ENCODE results near the gene SMOC2.
A peak's percentile ranks its signal among the peaks of the same experiment; 100 is the strongest.

Gene SMOC2

DNA sequence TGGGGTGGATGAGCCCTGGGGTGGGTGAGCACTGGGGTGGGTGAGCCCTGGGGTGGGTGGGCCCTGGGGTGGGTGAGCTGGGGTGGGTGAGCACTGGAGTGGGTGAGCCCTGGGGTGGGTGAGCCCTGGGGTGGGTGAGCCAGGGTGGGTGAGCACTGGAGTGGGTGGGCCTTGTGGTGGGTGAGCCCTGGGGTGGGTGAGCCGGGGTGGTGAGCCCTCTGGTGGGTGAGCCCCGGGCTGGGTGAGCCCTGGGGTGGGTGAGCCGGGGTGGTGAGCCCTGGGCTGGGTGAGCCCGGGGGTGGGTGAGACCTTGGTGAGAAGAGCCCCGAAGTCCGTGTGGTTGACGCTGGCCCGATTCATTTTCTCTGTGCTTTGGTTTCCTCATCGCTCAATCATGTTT is 18.6 kb downstream of the SMOC2 start:
- TF ChIP-seq, protein P1, sequence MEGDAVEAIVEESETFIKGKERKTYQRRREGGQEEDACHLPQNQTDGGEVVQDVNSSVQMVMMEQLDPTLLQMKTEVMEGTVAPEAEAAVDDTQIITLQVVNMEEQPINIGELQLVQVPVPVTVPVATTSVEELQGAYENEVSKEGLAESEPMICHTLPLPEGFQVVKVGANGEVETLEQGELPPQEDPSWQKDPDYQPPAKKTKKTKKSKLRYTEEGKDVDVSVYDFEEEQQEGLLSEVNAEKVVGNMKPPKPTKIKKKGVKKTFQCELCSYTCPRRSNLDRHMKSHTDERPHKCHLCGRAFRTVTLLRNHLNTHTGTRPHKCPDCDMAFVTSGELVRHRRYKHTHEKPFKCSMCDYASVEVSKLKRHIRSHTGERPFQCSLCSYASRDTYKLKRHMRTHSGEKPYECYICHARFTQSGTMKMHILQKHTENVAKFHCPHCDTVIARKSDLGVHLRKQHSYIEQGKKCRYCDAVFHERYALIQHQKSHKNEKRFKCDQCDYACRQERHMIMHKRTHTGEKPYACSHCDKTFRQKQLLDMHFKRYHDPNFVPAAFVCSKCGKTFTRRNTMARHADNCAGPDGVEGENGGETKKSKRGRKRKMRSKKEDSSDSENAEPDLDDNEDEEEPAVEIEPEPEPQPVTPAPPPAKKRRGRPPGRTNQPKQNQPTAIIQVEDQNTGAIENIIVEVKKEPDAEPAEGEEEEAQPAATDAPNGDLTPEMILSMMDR (IDR thresholded peaks at IDR 0.05): no peak
- Mint-ChIP-seq H3K27me3 (ENCODE audit: low read depth, poor library complexity) (peaks cover 2% of the 10 kb centered on the region), H3K4me3 (no peak overlapping the region), H3K9me3 (peaks cover 12% of the 10 kb centered on the region), H3K4me1 (peaks cover 28% of the 10 kb centered on the region), H3K36me3 (ENCODE audit: low read depth) (no peaks in the 10 kb centered on the region), H3K27ac (no peak overlapping the region)
- DNase-seq: no peak

DNA sequence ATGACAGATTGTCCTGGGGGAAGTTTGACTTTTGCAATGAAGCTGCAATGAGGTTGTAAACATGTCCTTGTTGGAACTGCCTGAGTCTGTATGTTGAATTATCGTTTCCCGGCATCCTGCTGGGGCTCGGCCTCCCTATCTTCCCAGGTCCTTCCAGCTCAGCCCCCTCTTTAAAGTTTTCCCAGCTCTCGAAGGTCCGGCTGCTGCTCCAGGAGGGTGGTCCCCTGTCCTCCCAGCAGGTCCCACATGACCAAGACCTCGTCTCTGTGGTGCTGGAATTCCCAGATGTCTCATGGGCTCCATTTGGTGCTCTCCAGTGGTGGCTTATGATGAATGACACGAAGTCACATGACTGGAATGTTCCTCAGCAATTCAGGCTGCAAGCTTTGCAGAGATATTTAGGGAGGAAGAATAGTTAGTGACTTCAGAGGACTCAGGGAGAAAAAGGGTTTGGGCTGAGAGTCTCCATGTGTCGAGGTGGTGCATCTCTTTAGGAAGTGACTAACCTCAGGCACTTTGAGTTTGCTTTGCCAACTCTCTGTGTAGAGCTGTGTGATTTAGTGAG is 21.4 kb downstream of the SMOC2 start:
- Mint-ChIP-seq H3K27me3 (ENCODE audit: low read depth, poor library complexity) (peaks cover 11% of the 10 kb centered on the region), H3K27ac (no peak overlapping the region), H3K4me1 (peaks cover 31% of the 10 kb centered on the region), H3K4me3 (peak overlapping the region; percentile 6), H3K36me3 (ENCODE audit: low read depth) (no peaks in the 10 kb centered on the region), H3K9me3 (peaks cover 12% of the 10 kb centered on the region)
- no peak for DNase-seq
- TF ChIP-seq, protein P1 (IDR thresholded peaks at IDR 0.05): no peak

DNA sequence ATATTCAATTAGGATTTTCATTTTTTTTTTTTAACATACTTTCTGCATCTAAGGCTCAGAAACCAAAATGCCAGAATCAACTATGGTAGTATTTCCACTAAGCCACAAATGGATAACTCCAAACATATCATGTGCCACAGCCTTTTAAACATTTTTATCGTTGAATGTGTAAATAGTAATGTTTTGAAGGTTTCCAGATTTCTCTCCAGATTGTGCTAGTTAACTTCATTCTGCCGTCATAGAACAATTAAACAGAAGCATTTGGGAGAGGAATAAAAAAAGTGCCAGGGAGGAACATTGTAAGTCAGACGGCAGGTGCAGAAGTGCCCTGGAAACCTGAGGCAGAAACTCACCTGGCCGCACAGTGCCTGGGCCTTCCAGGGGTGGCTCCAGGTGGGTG is 23.6 kb downstream of the SMOC2 start:
- H3K27me3 Mint-ChIP-seq (ENCODE audit: low read depth, poor library complexity): peaks cover 11% of the 10 kb centered on the region
- H3K4me1 Mint-ChIP-seq: peaks cover 35% of the 10 kb centered on the region
- no peak overlapping the region for H3K27ac Mint-ChIP-seq
- peaks cover 12% of the 10 kb centered on the region for H3K9me3 Mint-ChIP-seq
- TF ChIP-seq, protein P1 (IDR thresholded peaks at IDR 0.05): no peak
- no peak for DNase-seq
- no peak overlapping the region for H3K4me3 Mint-ChIP-seq
- no peaks in the 10 kb centered on the region for H3K36me3 Mint-ChIP-seq (ENCODE audit: low read depth)

DNA sequence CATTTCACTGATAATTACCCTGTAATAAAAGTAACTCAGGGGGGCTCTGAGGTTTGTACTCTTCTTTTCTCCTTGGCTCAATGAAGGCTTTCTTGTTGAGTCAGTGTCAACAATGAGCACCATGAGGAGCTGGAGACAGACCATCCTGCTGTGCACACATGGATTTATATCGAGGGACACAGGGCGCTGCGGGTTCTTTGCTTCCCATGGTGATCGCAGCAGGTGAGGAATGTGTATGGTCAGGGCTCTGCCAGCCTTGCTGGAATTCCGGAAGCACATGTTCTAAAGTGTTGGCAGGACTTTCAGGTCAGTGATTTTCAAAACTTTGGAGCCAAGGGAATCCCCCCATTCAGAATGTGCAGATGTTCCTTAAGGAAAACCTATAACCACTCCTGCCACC is 27.1 kb downstream of the SMOC2 start:
- Mint-ChIP-seq H3K27ac (no peak overlapping the region), H3K4me1 (peaks cover 29% of the 10 kb centered on the region)
- TF ChIP-seq, protein P1 (IDR thresholded peaks at IDR 0.05): no peak

DNA sequence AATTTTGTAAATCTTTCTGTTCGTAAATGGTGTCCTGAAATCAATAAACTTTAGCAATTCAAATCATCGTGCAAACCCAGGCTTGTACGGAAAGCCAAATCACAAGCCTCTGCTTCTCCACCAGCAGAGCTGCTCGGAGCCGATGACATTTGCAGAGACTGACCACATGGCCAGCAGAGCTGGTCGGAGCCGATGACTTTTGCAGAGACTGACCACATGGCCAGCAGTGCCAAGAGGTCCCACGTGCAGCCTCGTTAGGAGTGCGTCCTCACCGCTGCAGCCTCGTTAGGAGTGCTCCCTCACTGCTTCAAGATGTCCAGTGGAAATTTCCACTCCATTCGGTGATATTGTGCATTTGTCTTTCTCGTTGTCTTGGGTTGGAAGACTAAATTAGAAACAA is 28.5 kb downstream of the SMOC2 start:
- Mint-ChIP-seq H3K4me3 (no peak overlapping the region), H3K9me3 (peaks cover 11% of the 10 kb centered on the region), H3K4me1 (peaks cover 25% of the 10 kb centered on the region), H3K27me3 (ENCODE audit: low read depth, poor library complexity) (peaks cover 12% of the 10 kb centered on the region), H3K36me3 (ENCODE audit: low read depth) (peaks cover 7% of the 10 kb centered on the region), H3K27ac (no peak overlapping the region)
- TF ChIP-seq, protein P1 (IDR thresholded peaks at IDR 0.05): no peak
- DNase-seq: no peak

More for the DNA sequence above, 27.1 kb downstream of the SMOC2 start:
- Mint-ChIP-seq H3K36me3 (ENCODE audit: low read depth) (peaks cover 7% of the 10 kb centered on the region), H3K27me3 (ENCODE audit: low read depth, poor library complexity) (peaks cover 11% of the 10 kb centered on the region), H3K4me3 (no peak overlapping the region), H3K9me3 (peaks cover 11% of the 10 kb centered on the region)
- DNase-seq: no peak

DNA sequence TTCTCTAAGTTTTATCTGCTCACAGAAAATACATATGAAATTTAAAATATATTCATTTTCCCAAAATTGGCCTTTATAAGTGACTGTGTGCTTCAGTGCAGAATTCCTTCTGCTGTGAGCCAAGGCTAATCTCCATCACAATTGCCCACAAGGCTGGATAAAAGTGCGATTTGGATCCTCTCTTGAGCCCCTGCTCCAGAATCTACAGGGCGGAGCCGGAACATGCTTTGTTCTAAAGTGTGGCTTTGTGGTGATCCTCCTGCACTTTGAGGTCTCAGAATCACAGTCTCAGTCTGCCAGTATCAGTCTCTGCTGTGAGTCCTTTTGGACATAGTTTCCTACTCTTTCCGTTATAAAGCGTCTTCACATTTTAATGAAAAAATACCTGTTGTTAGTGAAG is 28.9 kb downstream of the SMOC2 start:
- no peak overlapping the region for H3K27ac Mint-ChIP-seq
- H3K4me3 Mint-ChIP-seq: no peak overlapping the region
- no peak for DNase-seq
- H3K36me3 Mint-ChIP-seq (ENCODE audit: low read depth): peaks cover 7% of the 10 kb centered on the region
- peaks cover 12% of the 10 kb centered on the region for H3K27me3 Mint-ChIP-seq (ENCODE audit: low read depth, poor library complexity)
- TF ChIP-seq, protein P1 (IDR thresholded peaks at IDR 0.05): no peak
- H3K4me1 Mint-ChIP-seq: peaks cover 25% of the 10 kb centered on the region
- H3K9me3 Mint-ChIP-seq: peaks cover 11% of the 10 kb centered on the region

Data from nephron progenitor cell (in vitro differentiated cells).